Testis (tissue), 2 donors: Measurements from ENCODE around the gene ANKRD12.

ENCODE experiments used
- CTCF ChIP-seq, 3 experiments: fragments of 450-650 bp in 2 of 3; fragments of 200-600 bp in 1 of 3; sonication (generic) in 1 of 3; IDR thresholded peaks; one replicate each; pipeline ENCODE4 v1.5.1; 2016 to 2019; ENCODE audit warnings: antibody characterized with exemption in 3 of 3, mild to moderate bottlenecking in 2 of 3, moderate library complexity in 1 of 3
- POLR2A ChIP-seq: fragments of 450-650 bp; IDR thresholded peaks from one replicate; pipeline ENCODE4 v1.6.1; 2017; ENCODE audit warnings: antibody characterized with exemption, mild to moderate bottlenecking, moderate library complexity

GRCh38 chr18:9115984-9116383 lies 20.6 kb upstream of the ANKRD12 start:
- no peak for TF ChIP-seq CTCF (IDR thresholded peaks at IDR 0.05)
- TF ChIP-seq POLR2A, result no peak
